Osteoblast (primary cell): ENCODE results near the gene TLE4. TPM values are rescaled to one million over a fixed set of nuclear protein-coding genes. Genes with fewer than 3 reads are reported as not detected.

Experiments
- DNase-seq: peaks from one replicate; pipeline ENCODE4 v3.0.0; 2011; ENCODE audit warnings: low spot score, mixed read lengths; ENCODE audit not compliant: insufficient read length; ENCODE audit errors: missing footprints
- H2AFZ ChIP-seq: 2 replicates; pipeline ENCODE4 v1.6.0; 2011; ENCODE audit warnings: mild to moderate bottlenecking, low read length
- H3K27ac ChIP-seq: 2 replicates; pipeline ENCODE4 v1.5.1; 2011; ENCODE audit warnings: mild to moderate bottlenecking, low read depth, low read length, moderate library complexity
- H3K27me3 ChIP-seq: 2 replicates; pipeline ENCODE4 v1.6.0; 2012; ENCODE audit warnings: mild to moderate bottlenecking, control low read depth, inconsistent platforms, low read length, moderate library complexity; ENCODE audit not compliant: insufficient read depth
- H3K36me3 ChIP-seq: 2 replicates; pipeline ENCODE4 v1.5.1; 2011; ENCODE audit warnings: mild to moderate bottlenecking, low read length, control low read depth, moderate library complexity; ENCODE audit not compliant: insufficient read depth
- H3K4me1 ChIP-seq: 2 replicates; pipeline ENCODE4 v1.5.1; 2011; ENCODE audit warnings: mild to moderate bottlenecking, low read length, control low read depth, moderate library complexity; ENCODE audit not compliant: insufficient read depth
- H3K4me2 ChIP-seq: 2 replicates; pipeline ENCODE4 v1.6.0; 2011; ENCODE audit warnings: mild to moderate bottlenecking, low read length; ENCODE audit not compliant: insufficient read depth
- H3K4me3 ChIP-seq: fragments of 200-600 bp; sonication (generic); 3 replicates; pipeline ENCODE4 v1.5.1; 2012; ENCODE audit warnings: mild to moderate bottlenecking, low read length, inconsistent platforms; ENCODE audit not compliant: insufficient read depth
- H3K79me2 ChIP-seq: 2 replicates; pipeline ENCODE4 v1.6.0; 2012; ENCODE audit warnings: mild to moderate bottlenecking, low read length, control low read depth, inconsistent platforms; ENCODE audit not compliant: insufficient read depth
- H3K9me3 ChIP-seq: 2 replicates; pipeline ENCODE4 v1.5.1; 2011; ENCODE audit warnings: low read depth, low read length, control low read depth
- H4K20me1 ChIP-seq: 2 replicates; pipeline ENCODE4 v1.6.0; 2012; ENCODE audit warnings: mild to moderate bottlenecking, low read length, control low read depth; ENCODE audit not compliant: insufficient read depth
- CTCF ChIP-seq: IDR thresholded peaks from 2 replicates; pipeline ENCODE4 v1.5.1; 2011; ENCODE audit warnings: mild to moderate bottlenecking, low read depth, low read length, moderate library complexity; ENCODE audit errors: extremely low read depth
- total RNA-seq: library from RNA; depleted of rRNA; stranded (reverse); fragments of >200 nt; gene quantifications from 2 replicates; pipeline ENCODE4 v1.2.3, GENCODE V29; 2012

TLE4 gene
- total RNA-seq, 1 donor, result 62.2 TPM

- no peak for TF ChIP-seq CTCF
- DNase-seq, result no peak
- Histone ChIP-seq H2AFZ (no peak overlapping the region), H3K4me1 (peaks cover 14% of the 10 kb centered on the region), H4K20me1 (no peaks in the 10 kb centered on the region), H3K4me2 (no peak overlapping the region), H3K36me3 (no peaks in the 10 kb centered on the region), H3K9me3 (no peaks in the 10 kb centered on the region), H3K27me3 (no peaks in the 10 kb centered on the region), H3K27ac (no peak overlapping the region), H3K79me2 (no peaks in the 10 kb centered on the region), H3K4me3 (no peak overlapping the region)
Measured at GRCh38 chr9:79762070-79762469, 190.3 kb downstream of the TLE4 start.

- H3K4me3 ChIP-seq, result no peak overlapping the region
- H3K4me2 ChIP-seq, result peak overlapping the region; percentile 25
- peak overlapping the region; percentile 19 for H3K27ac ChIP-seq
- no peaks in the 10 kb centered on the region for H3K79me2 ChIP-seq
- H2AFZ ChIP-seq, result no peak overlapping the region
- H3K36me3 ChIP-seq, result no peaks in the 10 kb centered on the region
- no peak for DNase-seq
- no peaks in the 10 kb centered on the region for H3K27me3 ChIP-seq
- peaks cover 14% of the 10 kb centered on the region for H3K4me1 ChIP-seq
- no peak for TF ChIP-seq CTCF
- no peaks in the 10 kb centered on the region for H3K9me3 ChIP-seq
- no peaks in the 10 kb centered on the region for H4K20me1 ChIP-seq
Measured at GRCh38 chr9:79763671-79764285, 192.0 kb downstream of the TLE4 start.

GRCh38 chr9:79764374-79764773 is 192.6 kb downstream of the TLE4 start:
- no peak overlapping the region for H2AFZ ChIP-seq
- H3K4me1 ChIP-seq, result peaks cover 14% of the 10 kb centered on the region
- no peaks in the 10 kb centered on the region for H3K79me2 ChIP-seq
- no peaks in the 10 kb centered on the region for H3K9me3 ChIP-seq
- peak; percentile 72 for DNase-seq
- TF ChIP-seq CTCF, result no peak
- H4K20me1 ChIP-seq, result no peaks in the 10 kb centered on the region
- H3K4me2 ChIP-seq, result peak overlapping the region; percentile 31
- peak overlapping the region; percentile 19 for H3K27ac ChIP-seq
- no peaks in the 10 kb centered on the region for H3K27me3 ChIP-seq
- H3K4me3 ChIP-seq, result no peak overlapping the region
- H3K36me3 ChIP-seq, result no peaks in the 10 kb centered on the region

- peaks cover 14% of the 10 kb centered on the region for H3K4me1 ChIP-seq
- no peaks in the 10 kb centered on the region for H3K79me2 ChIP-seq
- no peaks in the 10 kb centered on the region for H3K9me3 ChIP-seq
- no peaks in the 10 kb centered on the region for H4K20me1 ChIP-seq
- H3K4me3 ChIP-seq, result no peak overlapping the region
- no peak overlapping the region for H3K4me2 ChIP-seq
- H2AFZ ChIP-seq, result no peak overlapping the region
- no peaks in the 10 kb centered on the region for H3K27me3 ChIP-seq
- no peak for DNase-seq
- no peak overlapping the region for H3K27ac ChIP-seq
- H3K36me3 ChIP-seq, result no peaks in the 10 kb centered on the region
- no peak for TF ChIP-seq CTCF
Measured at GRCh38 chr9:79765466-79765865, 193.7 kb downstream of the TLE4 start.
